ENCODE data around the gene FCRL4. TPM values are rescaled to one million over a fixed set of nuclear protein-coding genes. Genes with fewer than 3 reads are reported as not detected.
"Not testable (repeated sequence)": the region's sequence is repeated elsewhere in the genome, so short reads cannot be mapped to it uniquely, and the experiment has no call there.

The FCRL4 gene
- polyA plus RNA-seq, 3 donors from 2014 or later = not detected

DNA sequence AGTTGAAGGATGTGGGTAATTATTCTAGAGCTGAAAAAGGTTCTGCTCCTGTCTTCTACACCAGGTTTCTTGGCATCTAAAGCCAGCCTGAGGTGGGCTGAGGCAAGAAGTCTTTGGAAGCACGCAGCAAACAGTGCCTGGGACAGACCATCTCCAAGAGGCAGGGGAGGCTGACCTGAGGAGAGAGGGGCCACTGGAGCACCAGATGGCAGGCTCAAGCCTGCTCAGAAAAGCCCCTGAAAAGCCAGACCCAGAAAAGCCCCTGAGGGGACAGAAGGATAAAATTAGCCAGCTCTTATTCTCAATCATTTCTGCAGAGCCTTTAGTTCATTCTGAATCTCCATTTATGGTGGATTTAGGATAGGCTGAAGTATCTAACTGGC, 17.1 kb downstream of the FCRL4 start:
- H3K4me3 Mint-ChIP-seq = no peak overlapping the region

DNA sequence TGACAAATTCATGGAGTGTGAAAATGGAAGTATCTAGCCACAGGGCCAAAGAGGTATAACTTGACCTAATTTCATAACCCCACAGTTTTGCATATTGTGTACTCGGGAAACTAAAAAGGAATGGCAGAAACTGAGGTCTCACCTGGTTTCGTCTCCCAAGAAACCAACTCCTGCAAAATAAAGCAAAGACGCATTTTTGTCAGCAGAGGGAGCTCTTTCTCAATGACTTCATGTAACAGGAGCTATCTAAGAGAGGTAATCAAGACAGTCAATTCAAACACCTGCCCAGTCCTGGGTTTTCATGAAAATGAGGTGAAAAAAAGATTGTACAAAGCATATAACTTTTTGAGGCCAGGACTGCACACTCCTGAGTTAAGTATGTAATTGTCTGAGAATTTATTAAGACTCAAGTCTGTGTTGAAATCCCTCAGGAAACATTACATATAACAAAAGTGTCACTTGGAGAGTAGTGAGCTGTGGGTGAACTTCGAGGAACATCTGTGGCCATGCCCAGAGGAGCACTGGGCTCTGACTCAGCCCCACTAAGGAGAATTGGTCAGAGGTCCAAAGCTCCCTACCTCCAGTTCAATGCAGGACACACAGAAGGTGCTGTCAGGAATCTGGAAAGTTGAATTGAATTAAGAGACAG, 17.6 kb downstream of the FCRL4 start:
- H3K27me3 Mint-ChIP-seq (ENCODE audit: low read depth in 3 of 3) = peaks cover 2 to 4% (median 2%) of the 10 kb centered on the region in 3 donors
- no peaks in the 10 kb centered on the region for H3K9me3 Mint-ChIP-seq
- peak; percentile 52 to 57 (median 56) for DNase-seq
- H3K4me1 Mint-ChIP-seq = peaks cover 1 to 14% of the 10 kb centered on the region in 2 donors
- H3K4me3 Mint-ChIP-seq = no peak overlapping the region
- H3K27ac Mint-ChIP-seq = no peak overlapping the region
- no peaks in the 10 kb centered on the region for H3K36me3 Mint-ChIP-seq

More for the DNA sequence above, 17.1 kb downstream of the FCRL4 start:
- Mint-ChIP-seq H3K36me3 (no peaks in the 10 kb centered on the region), H3K27me3 (ENCODE audit: low read depth in 3 of 3) (peaks cover 2 to 7% (median 2%) of the 10 kb centered on the region in 3 donors), H3K4me1 (peaks cover 1 to 14% of the 10 kb centered on the region in 2 donors), H3K9me3 (no peaks in the 10 kb centered on the region), H3K27ac (no peak overlapping the region)
- no peak for DNase-seq

DNA sequence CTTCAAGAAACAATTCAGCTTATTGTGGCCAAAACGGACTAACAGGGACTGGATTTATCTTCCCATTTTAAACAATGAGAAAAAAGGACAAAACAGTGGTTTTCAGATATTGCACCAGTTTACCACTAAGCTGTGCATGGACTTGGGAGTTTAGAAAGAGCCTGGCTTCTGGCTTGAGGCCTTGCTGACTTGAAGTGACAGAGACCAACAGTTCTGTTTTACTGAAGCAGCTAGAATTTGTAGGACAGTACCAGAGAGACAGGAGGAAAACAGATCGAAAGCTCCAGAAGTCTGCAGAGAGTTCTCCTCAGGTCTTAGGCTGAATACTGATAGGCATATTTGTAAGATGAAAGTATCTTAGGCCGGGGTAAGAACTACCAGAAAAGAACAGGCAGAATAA, 20.5 kb downstream of the FCRL4 start:
- Mint-ChIP-seq H3K27me3 (ENCODE audit: low read depth in 3 of 3) (peaks cover 1 to 6% (median 6%) of the 10 kb centered on the region in 3 donors), H3K4me1 (peaks cover 1 to 8% of the 10 kb centered on the region in 2 donors), H3K9me3 (no peaks in the 10 kb centered on the region), H3K36me3 (no peaks in the 10 kb centered on the region), H3K27ac (no peak overlapping the region), H3K4me3 (no peak overlapping the region)
- no peak for DNase-seq

DNA sequence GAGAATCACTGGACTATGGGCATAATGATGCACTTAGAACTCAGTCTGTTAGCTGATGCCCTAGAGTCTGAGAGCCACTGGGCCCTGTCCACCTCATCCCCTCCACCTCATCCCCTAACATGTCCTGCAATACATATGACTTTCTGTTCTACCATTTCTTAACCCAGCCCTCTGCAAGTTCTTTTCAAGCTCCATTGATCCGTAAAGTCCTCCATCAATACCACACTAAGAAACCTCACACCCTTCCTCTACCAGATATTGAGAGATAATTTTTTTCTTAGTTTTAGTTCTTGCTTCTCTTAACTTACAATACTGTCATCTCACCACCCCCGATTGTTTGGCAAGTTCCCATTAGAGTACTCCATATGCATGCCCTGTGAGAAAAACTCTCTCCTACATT, 22.1 kb downstream of the FCRL4 start:
- Mint-ChIP-seq H3K27ac (no peak overlapping the region), H3K27me3 (ENCODE audit: low read depth in 3 of 3) (peaks cover 1 to 6% (median 6%) of the 10 kb centered on the region in 3 donors), H3K4me3 (no peak overlapping the region), H3K36me3 (no peaks in the 10 kb centered on the region), H3K4me1 (peaks cover 0 to 8% of the 10 kb centered on the region in 2 donors), H3K9me3 (no peaks in the 10 kb centered on the region)
- no peak for DNase-seq

DNA sequence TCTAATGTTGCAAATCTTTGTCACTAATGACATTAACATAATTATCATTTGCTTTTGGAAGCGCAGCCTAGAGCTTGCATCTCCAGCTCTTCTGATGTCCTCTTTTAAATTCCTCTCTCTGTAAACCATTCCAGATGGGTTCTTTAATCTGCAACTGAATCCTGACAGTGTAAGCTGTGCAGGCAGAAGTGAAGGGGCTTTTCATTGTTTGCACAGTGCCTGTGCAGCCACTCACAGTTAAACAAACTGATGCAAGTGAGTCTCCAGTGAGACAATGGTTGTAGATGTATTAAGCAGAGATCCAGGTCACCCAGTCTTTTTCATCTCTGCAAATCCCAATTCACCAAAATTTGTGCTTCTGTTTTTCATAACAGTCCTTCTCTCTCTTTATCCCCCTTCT, 23.0 kb downstream of the FCRL4 start:
- Mint-ChIP-seq H3K27me3 (ENCODE audit: low read depth in 3 of 3) (peaks cover 1 to 6% (median 6%) of the 10 kb centered on the region in 3 donors), H3K36me3 (no peaks in the 10 kb centered on the region), H3K4me1 (peaks cover 0 to under 1% of the 10 kb centered on the region in 2 donors), H3K4me3 (no peak overlapping the region), H3K27ac (no peak overlapping the region), H3K9me3 (no peaks in the 10 kb centered on the region)
- no peak for DNase-seq

DNA sequence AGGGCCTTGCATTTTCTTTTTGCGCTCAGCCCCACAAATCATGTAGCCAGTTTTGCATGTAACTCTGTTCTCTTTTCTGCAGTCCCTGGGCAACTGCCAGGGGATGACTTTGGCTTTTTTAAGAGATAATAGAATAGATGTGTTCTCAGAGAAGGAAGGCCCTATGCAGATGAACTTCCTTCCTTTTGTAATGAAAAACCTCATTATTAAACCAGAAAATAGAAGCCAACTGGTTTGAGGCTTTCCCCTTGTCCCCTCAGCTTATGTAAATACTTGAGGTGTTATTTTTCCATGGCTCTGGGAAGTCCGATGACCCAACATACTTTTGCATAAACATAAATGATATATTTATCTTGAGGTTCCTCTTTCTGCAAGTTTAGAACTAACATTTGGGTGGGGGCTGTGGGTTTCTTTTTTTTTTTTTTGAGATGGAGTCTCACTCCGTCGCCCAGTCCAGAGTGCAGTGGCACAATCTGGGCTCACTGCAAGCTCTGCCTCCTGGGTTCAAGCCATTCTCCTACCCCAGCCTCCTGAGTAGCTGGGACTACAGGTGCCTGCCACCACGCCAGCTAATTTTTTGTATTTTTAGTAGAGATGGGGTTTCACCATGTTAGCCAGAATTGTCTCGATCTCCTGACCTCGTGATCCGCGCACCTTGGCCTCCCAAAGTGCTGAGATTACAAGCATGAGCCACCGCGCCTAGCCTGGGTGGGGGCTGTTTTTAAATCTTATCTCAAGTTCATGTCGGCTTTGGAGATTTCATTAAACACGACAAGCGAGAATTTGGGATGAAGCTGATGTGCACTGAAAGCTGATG, 31.2 kb downstream of the FCRL4 start:
- no peaks in the 10 kb centered on the region for H3K36me3 Mint-ChIP-seq
- no peak for DNase-seq
- H3K4me3 Mint-ChIP-seq = no peak overlapping the region
- peaks cover 7 to 15% of the 10 kb centered on the region in 2 donors for H3K4me1 Mint-ChIP-seq
- no peaks in the 10 kb centered on the region for H3K9me3 Mint-ChIP-seq
- H3K27me3 Mint-ChIP-seq (ENCODE audit: low read depth in 3 of 3) = peaks cover 3 to 7% (median 4%) of the 10 kb centered on the region in 3 donors
- H3K27ac Mint-ChIP-seq = no peak overlapping the region

DNA sequence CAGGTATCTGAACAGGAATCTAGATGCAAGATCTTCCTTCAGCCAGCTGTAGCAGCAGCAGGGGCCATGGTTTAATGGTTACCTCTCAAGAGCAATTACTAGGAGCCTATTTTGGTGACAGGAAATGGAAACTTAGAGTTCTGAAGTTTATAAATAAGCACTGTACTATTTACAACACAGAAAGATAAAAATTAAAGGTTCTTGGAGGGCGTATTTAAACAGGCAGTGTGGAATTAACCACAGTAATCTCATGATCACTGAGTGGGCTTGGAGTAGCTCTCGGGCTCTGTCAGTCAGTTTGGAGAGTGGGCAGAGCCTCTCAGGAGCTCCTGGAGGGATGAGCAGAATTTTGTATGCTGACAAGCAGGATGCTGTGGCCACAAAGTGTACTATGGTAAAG, 35.4 kb downstream of the FCRL4 start:
- H3K4me3 Mint-ChIP-seq = no peak overlapping the region
- H3K27me3 Mint-ChIP-seq (ENCODE audit: low read depth in 3 of 3) = peaks cover 4 to 9% (median 5%) of the 10 kb centered on the region in 3 donors

DNA sequence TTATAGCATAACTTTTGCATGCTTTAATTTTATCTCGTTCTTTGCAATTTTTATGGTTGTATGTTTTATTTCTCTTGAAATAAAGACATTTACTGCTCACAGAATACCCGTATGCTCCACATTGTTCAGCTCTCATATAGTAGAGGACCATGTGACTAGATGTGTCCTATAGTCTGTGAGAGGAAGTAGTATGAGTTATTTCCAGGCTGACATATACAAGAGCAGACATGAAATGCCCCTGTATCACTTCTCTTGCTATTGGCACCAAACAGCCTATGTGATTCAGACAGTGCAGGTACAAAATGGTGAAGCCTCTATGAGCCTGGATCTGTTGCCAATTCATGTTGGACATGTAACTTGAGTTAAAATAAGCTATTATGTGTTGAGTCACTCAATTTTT, 39.8 kb downstream of the FCRL4 start:
- no peaks in the 10 kb centered on the region for H3K36me3 Mint-ChIP-seq

More for the DNA sequence above, 35.4 kb downstream of the FCRL4 start:
- H3K36me3 Mint-ChIP-seq = no peaks in the 10 kb centered on the region
- H3K27ac Mint-ChIP-seq = no peak overlapping the region
- peaks cover 7 to 15% of the 10 kb centered on the region in 2 donors for H3K4me1 Mint-ChIP-seq
- no peak for DNase-seq
- H3K9me3 Mint-ChIP-seq = no peaks in the 10 kb centered on the region

DNA sequence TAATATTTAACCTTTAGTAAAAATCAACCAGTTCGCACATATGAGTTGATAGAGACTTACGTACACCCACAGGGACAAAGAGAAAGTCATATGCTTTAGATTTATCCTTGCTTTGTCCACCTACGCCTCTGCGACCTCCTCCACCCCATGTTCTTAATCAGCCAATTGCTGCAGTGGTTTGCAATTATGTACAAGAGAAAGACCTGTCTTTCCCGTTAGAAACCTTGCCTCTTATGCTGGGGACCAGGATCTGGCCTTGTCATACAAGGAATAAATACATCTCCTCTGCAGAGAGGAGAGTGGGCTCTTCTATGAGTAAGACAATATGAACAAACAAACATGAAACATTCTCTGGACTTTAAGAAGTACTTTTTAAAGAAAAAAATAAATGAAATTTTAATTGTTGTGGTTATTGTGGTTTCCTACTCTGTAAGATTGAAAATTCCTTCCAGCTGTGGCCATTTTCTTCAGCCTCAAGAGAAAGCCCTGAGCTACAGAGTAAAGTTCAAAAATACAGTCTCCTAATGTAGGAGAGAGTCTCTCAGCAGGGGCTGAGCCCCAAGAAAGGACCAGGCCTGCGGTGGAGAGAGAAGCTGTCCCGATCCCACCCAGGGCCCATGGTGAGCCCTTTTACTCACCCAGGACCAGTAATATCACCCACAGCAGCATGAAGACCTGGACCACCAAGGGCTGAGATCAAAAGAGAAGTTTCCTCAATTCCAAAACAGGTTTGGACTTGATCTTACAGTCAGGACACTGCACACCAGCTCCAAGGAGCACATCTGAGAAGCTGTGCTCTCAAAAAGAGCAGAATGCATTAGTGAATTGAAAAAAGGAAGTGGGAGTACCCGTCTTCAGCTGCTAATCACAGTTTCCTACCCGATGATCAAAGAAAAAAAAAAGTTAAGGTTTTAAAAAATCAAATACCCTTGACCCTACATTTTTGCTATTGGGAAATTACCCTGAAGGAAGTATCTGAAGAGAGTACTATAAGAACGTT, 45.9 kb downstream of the FCRL4 start, which contains the start of gene FCRL5:
Gene FCRL5, minus strand, starts transcription at position 822 of the 1,000 bp plus-strand sequence. Its CDS starts 153 bp downstream, at position 669.
- no peak within 1 kb of the TSS for H3K27ac Mint-ChIP-seq
- H3K27me3 Mint-ChIP-seq (ENCODE audit: low read depth in 3 of 3) = peaks cover 2 to 4% (median 3%) of the 10 kb centered on the region in 3 donors
- H3K36me3 Mint-ChIP-seq = no peaks in the 10 kb centered on the region
- H3K9me3 Mint-ChIP-seq = no peaks in the 10 kb centered on the region
- no peak within 1 kb of the TSS for H3K4me3 Mint-ChIP-seq
- H3K4me1 Mint-ChIP-seq = no peaks in the 10 kb centered on the region
- DNase-seq = no peak

More for the DNA sequence above, 39.8 kb downstream of the FCRL4 start:
- H3K4me3 Mint-ChIP-seq = no peak overlapping the region
- H3K27me3 Mint-ChIP-seq (ENCODE audit: low read depth in 3 of 3) = peaks cover 4 to 5% (median 5%) of the 10 kb centered on the region in 3 donors
- no peak overlapping the region for H3K27ac Mint-ChIP-seq
- peaks cover 7 to 13% of the 10 kb centered on the region in 2 donors for H3K4me1 Mint-ChIP-seq
- no peak for DNase-seq
- H3K9me3 Mint-ChIP-seq = no peaks in the 10 kb centered on the region

DNA sequence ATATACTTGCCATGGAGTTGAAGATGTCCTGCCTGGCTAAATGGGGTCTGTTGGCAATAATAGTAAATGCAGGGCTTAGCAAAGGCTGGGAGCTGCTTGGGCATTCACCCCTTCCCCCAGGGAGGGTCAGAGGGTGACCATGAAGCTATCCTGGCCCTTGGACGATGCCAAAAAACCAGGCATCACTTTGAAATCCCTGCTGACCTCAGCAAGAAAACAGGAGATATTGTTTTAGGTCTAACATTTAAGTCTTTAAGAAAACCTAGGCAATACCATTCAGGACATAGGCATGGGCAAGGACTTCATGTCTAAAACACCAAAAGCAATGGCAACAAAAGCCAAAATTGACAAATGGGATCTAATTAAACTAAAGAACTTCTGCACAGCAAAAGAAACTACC, 49.8 kb downstream of the FCRL4 start:
- H3K27me3 Mint-ChIP-seq (ENCODE audit: low read depth in 3 of 3) = peaks cover 0 to 10% (median 7%) of the 10 kb centered on the region in 3 donors
- not testable (repeated sequence) for H3K36me3 Mint-ChIP-seq, H3K27ac Mint-ChIP-seq, H3K9me3 Mint-ChIP-seq, DNase-seq, H3K4me3 Mint-ChIP-seq, H3K4me1 Mint-ChIP-seq

DNA sequence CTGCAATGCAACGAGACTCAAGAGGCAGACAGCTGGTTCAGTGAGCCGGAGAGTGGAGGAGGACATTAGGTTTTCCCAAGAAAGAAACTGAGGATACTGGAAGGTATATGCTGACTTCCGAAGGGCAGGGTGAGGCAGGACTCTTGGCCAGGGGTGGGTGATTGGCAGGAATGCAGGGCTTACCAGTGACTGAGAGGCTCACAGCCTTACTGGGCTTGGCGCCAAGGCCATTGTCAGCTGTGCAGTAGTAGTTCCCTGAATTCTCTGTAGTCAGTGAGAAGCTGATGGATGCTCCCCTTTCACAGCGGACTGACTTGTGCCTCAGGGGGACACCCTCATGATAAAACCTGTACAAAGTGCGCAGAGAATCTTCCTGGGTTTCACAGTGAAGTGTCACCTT, 55.2 kb downstream of the FCRL4 start:
- peaks cover 8 to 15% (median 9%) of the 10 kb centered on the region in 3 donors for H3K27me3 Mint-ChIP-seq (ENCODE audit: low read depth in 3 of 3)
- H3K27ac Mint-ChIP-seq = no peak overlapping the region
- no peaks in the 10 kb centered on the region for H3K4me1 Mint-ChIP-seq
- no peaks in the 10 kb centered on the region for H3K36me3 Mint-ChIP-seq
- no peaks in the 10 kb centered on the region for H3K9me3 Mint-ChIP-seq
- H3K4me3 Mint-ChIP-seq = no peak overlapping the region
- DNase-seq = no peak

DNA sequence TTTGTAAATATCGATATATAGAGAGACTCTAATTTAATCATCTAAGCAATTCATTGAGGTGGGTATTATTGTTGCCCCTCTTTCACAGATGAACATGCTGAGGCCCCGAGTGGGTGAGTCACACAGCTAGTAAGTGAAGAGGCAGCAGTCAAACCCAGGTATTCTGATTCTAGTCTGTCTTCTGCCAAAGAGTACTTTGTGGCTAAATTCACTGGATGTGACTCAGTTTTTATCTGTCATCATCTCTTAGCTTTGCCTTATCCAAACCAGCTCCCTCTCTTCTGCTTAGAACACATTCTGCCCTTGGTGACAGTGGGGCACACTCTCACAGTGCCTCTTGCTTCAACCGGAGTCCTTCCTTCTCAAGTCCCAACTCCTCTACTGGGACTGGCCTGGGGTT, 57.0 kb downstream of the FCRL4 start:
- no peak for DNase-seq
- Mint-ChIP-seq H3K4me3 (no peak overlapping the region), H3K36me3 (no peaks in the 10 kb centered on the region), H3K9me3 (no peaks in the 10 kb centered on the region), H3K4me1 (no peaks in the 10 kb centered on the region), H3K27ac (no peak overlapping the region), H3K27me3 (ENCODE audit: low read depth in 3 of 3) (peaks cover 10 to 15% (median 12%) of the 10 kb centered on the region in 3 donors)

DNA sequence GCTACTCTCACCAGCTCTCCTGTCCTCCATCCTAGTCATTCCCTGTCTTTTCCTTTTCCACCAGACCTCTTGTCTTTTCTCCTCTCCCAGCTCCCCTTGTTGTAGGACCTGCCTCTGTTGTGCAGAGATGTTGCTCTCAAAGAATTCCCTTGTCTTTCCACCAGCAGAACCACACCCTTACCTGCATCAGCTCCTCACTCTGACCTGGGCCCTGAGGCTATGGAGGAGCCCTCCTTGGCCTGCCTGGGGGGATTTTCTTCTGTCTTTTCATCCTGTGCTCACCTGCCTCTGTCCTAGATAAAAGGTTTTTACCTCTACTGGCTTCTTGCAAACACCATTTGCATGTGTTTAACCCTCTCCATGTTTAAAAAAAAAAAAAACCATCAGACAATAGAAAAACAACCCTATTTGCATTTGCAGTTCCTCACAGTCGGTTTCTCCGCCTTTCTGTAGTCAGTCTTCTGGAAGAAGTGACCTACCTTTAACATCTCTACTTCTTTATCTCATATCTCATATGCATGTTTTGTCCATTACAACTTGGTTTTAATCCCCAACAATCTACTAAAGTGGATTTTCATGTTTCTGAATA, 57.6 kb downstream of the FCRL4 start:
- Mint-ChIP-seq H3K27ac (no peak overlapping the region), H3K9me3 (no peaks in the 10 kb centered on the region), H3K4me1 (no peaks in the 10 kb centered on the region), H3K4me3 (no peak overlapping the region), H3K36me3 (no peaks in the 10 kb centered on the region), H3K27me3 (ENCODE audit: low read depth in 3 of 3) (peaks cover 10 to 15% (median 10%) of the 10 kb centered on the region in 3 donors)
- DNase-seq = no peak
